Gastroesophageal sphincter (tissue), 3 donors: ENCODE measurements around the gene CD96.

Experiments
- POLR2A ChIP-seq, 2 donors: fragments of 450-650 bp; IDR thresholded peaks; one replicate each; pipeline ENCODE4 v1.6.1; 2017; ENCODE audit warnings: antibody characterized with exemption in 2 of 2, mild to moderate bottlenecking in 2 of 2, moderate library complexity in 1 of 2
- TF ChIP-seq, protein P1 (sequence below), 4 experiments: fragments of 200-600 bp in 2 of 4; fragments of 450-650 bp in 2 of 4; sonication (generic) in 1 of 4; IDR thresholded peaks; one replicate each; pipeline ENCODE4 v1.5.1; 2017 to 2019; ENCODE audit warnings: antibody characterized with exemption in 4 of 4, mild to moderate bottlenecking in 2 of 4, moderate library complexity in 2 of 4

DNA sequence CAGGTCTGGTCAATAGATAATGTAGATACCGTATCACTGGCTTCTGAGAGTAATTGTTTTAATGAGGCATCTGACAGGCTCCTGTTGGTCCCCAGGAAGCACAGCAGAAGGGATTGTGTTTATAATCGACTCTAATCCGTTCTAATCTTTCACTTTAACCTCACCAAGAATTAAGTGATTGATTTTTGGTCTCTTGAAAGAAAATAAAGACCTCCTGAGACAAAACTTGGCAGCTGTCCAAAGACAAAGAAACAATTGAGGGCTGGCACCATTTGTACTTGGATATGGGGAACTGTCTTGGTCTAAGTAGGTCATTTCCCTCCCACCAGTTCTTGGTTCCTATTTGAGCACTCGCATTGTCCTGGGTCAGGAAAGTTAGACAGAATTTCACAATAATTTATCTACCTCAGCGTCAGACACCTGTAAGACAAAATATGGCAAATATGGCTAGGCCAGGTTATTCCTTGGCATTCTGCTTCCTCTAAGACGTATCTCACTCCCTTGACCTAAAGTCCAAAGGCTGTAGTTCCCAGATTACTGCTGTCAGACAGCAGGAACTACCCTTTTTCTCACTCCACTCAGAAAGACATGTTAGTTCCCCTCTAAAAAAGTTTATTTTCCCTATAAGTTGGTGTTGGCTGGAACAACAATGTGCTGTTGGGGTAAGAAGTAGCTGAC lies 22.7 kb upstream of the CD96 start:
- TF ChIP-seq, protein P1, sequence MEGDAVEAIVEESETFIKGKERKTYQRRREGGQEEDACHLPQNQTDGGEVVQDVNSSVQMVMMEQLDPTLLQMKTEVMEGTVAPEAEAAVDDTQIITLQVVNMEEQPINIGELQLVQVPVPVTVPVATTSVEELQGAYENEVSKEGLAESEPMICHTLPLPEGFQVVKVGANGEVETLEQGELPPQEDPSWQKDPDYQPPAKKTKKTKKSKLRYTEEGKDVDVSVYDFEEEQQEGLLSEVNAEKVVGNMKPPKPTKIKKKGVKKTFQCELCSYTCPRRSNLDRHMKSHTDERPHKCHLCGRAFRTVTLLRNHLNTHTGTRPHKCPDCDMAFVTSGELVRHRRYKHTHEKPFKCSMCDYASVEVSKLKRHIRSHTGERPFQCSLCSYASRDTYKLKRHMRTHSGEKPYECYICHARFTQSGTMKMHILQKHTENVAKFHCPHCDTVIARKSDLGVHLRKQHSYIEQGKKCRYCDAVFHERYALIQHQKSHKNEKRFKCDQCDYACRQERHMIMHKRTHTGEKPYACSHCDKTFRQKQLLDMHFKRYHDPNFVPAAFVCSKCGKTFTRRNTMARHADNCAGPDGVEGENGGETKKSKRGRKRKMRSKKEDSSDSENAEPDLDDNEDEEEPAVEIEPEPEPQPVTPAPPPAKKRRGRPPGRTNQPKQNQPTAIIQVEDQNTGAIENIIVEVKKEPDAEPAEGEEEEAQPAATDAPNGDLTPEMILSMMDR (IDR thresholded peaks at IDR 0.05): no peak
- TF ChIP-seq POLR2A (IDR thresholded peaks at IDR 0.05): no peak
